ENCODE data around the gene HERPUD1. TPM values are rescaled to one million over a fixed set of nuclear protein-coding genes. Genes with fewer than 3 reads are reported as not detected.

The HERPUD1 gene
- total RNA-seq, 4 donors from 2014 or later = 143 to 274 (median 161) TPM

GRCh38 chr16:56967733-56968132 lies 35.8 kb downstream of the HERPUD1 start:
- peaks cover 0 to 24% (median 8%) of the 10 kb centered on the region in 4 donors for H3K4me1 ChIP-seq
- WGBS, 2 donors = 10 to 24% methylated on average over 2 of the region's 2 CpGs
- H3K36me3 ChIP-seq = no peaks in the 10 kb centered on the region
- DNase-seq (ENCODE audit: low spot score in 2 of 2) = no peak
- H3K27ac ChIP-seq = no peak overlapping the region
- no peaks in the 10 kb centered on the region for H3K27me3 ChIP-seq
- no peak for TF ChIP-seq EP300 (IDR thresholded peaks at IDR 0.05)
- TF ChIP-seq CTCF (IDR thresholded peaks at IDR 0.05) = no peak
- no peak for TF ChIP-seq POLR2A (IDR thresholded peaks at IDR 0.05)
- no peak overlapping the region for H3K4me3 ChIP-seq
- no peaks in the 10 kb centered on the region for H3K9me3 ChIP-seq

- H3K4me1 ChIP-seq = peaks cover 0 to 21% (median 5%) of the 10 kb centered on the region in 4 donors
- TF ChIP-seq EP300 (IDR thresholded peaks at IDR 0.05) = no peak
- no peak for TF ChIP-seq CTCF (IDR thresholded peaks at IDR 0.05)
- TF ChIP-seq POLR2A (IDR thresholded peaks at IDR 0.05) = no peak
- WGBS, 2 donors = 80 to 96% methylated on average over 5 to 7 of the region's 7 CpGs
- H3K9me3 ChIP-seq = no peaks in the 10 kb centered on the region
- H3K27me3 ChIP-seq = no peaks in the 10 kb centered on the region
- H3K4me3 ChIP-seq = no peak overlapping the region
- H3K36me3 ChIP-seq = no peaks in the 10 kb centered on the region
- H3K27ac ChIP-seq = no peak overlapping the region
- DNase-seq (ENCODE audit: low spot score in 2 of 2) = no peak
Observed at GRCh38 chr16:56969769-56970168, 37.8 kb downstream of the HERPUD1 start.

GRCh38 chr16:56970934-56971767 lies 39.2 kb downstream of the HERPUD1 start:
- no peak overlapping the region for H3K4me3 ChIP-seq
- no peaks in the 10 kb centered on the region for H3K27me3 ChIP-seq
- no peaks in the 10 kb centered on the region for H3K9me3 ChIP-seq
- no peaks in the 10 kb centered on the region for H3K36me3 ChIP-seq
- TF ChIP-seq CTCF (IDR thresholded peaks at IDR 0.05) = no peak
- TF ChIP-seq EP300 (IDR thresholded peaks at IDR 0.05) = no peak
- TF ChIP-seq POLR2A (IDR thresholded peaks at IDR 0.05) = no peak
- 73 to 79% methylated on average over 8 of the region's 8 CpGs for WGBS, 2 donors
- DNase-seq (ENCODE audit: low spot score in 2 of 2) = no peak
- H3K27ac ChIP-seq = no peak overlapping the region
- H3K4me1 ChIP-seq = peaks cover 0 to 16% (median 2%) of the 10 kb centered on the region in 4 donors

GRCh38 chr16:56971768-56972043 lies 39.8 kb downstream of the HERPUD1 start:
- DNase-seq (ENCODE audit: low spot score in 2 of 2) = no peak
- no peaks in the 10 kb centered on the region for H3K27me3 ChIP-seq
- H3K9me3 ChIP-seq = no peaks in the 10 kb centered on the region
- WGBS, 2 donors = 89 to 100% methylated on average over 3 of the region's 3 CpGs
- H3K4me3 ChIP-seq = no peak overlapping the region
- H3K27ac ChIP-seq = no peak overlapping the region
- H3K4me1 ChIP-seq = peaks cover 0 to 12% (median 0%) of the 10 kb centered on the region in 4 donors
- TF ChIP-seq POLR2A (IDR thresholded peaks at IDR 0.05) = no peak
- TF ChIP-seq CTCF (IDR thresholded peaks at IDR 0.05) = no peak
- TF ChIP-seq EP300 (IDR thresholded peaks at IDR 0.05) = no peak
- no peaks in the 10 kb centered on the region for H3K36me3 ChIP-seq

- 53 to 62% methylated on average over 18 of the region's 18 CpGs for WGBS, 2 donors
- no peak for DNase-seq (ENCODE audit: low spot score in 2 of 2)
Observed at GRCh38 chr16:56972403-56973293, 40.7 kb downstream of the HERPUD1 start.

More at GRCh38 chr16:56972403-56973293, 40.7 kb downstream of the HERPUD1 start:
- Histone ChIP-seq H3K9me3 (no peaks in the 10 kb centered on the region), H3K36me3 (no peaks in the 10 kb centered on the region), H3K4me3 (no peak overlapping the region), H3K27me3 (no peaks in the 10 kb centered on the region), H3K27ac (no peak overlapping the region), H3K4me1 (peaks cover 0 to 11% (median 0%) of the 10 kb centered on the region in 4 donors)
- no peak for TF ChIP-seq EP300 (IDR thresholded peaks at IDR 0.05)
